Trophoblast cell (in vitro differentiated cells and primary cell): ENCODE results near the gene FCF1.

Experiments
- DNase-seq, 2 donors: peaks; one replicate each; pipeline ENCODE4 v3.0.0-alpha.2; 2016
- H2AFZ ChIP-seq: 2 replicates; pipeline ENCODE4 v1.6.1; 2013; ENCODE audit warnings: low read length, moderate library complexity, mild to moderate bottlenecking; ENCODE audit not compliant: insufficient read depth, poor library complexity
- H2AK5ac ChIP-seq: 2 replicates; pipeline ENCODE4 v1.6.1; 2013; ENCODE audit warnings: mild to moderate bottlenecking, low read length
- H2BK120ac ChIP-seq: 2 replicates; pipeline ENCODE4 v1.6.1; 2013; ENCODE audit warnings: low read length, mild to moderate bottlenecking, moderate library complexity; ENCODE audit not compliant: insufficient read depth, poor library complexity
- H2BK12ac ChIP-seq: 2 replicates; pipeline ENCODE4 v1.6.1; 2013; ENCODE audit warnings: mild to moderate bottlenecking, low read length, moderate library complexity
- H2BK5ac ChIP-seq: 2 replicates; pipeline ENCODE4 v1.6.1; 2013; ENCODE audit warnings: low read length, low read depth, moderate library complexity, mild to moderate bottlenecking; ENCODE audit not compliant: poor library complexity
- H3K14ac ChIP-seq: 2 replicates; pipeline ENCODE4 v1.6.1; 2013; ENCODE audit warnings: mild to moderate bottlenecking, low read length
- H3K18ac ChIP-seq: 2 replicates; pipeline ENCODE4 v1.6.1; 2013; ENCODE audit warnings: mild to moderate bottlenecking, low read length
- H3K23ac ChIP-seq: 2 replicates; pipeline ENCODE4 v1.6.1; 2013; ENCODE audit warnings: low read length
- H3K27ac ChIP-seq: 2 replicates; pipeline ENCODE4 v1.5.1; 2013; ENCODE audit warnings: low read depth, mild to moderate bottlenecking, inconsistent platforms, low read length, moderate library complexity
- H3K27me3 ChIP-seq: 2 replicates; pipeline ENCODE4 v1.6.1; 2013; ENCODE audit warnings: inconsistent platforms, mild to moderate bottlenecking, low read length, moderate library complexity; ENCODE audit not compliant: insufficient read depth
- H3K36me3 ChIP-seq, 2 experiments: 1 replicate in 1 of 2; 2 replicates in 1 of 2; pipeline ENCODE4 v1.6.1; 2013; ENCODE audit warnings: low read length in 2 of 2, mild to moderate bottlenecking in 2 of 2, moderate library complexity in 1 of 2; ENCODE audit not compliant: insufficient read depth in 2 of 2, control insufficient read depth in 1 of 2
- H3K4ac ChIP-seq: 2 replicates; pipeline ENCODE4 v1.6.1; 2013; ENCODE audit warnings: low read depth, mild to moderate bottlenecking, low read length, moderate library complexity
- H3K4me1 ChIP-seq, 2 experiments: 1 replicate in 1 of 2; 2 replicates in 1 of 2; pipeline ENCODE4 v1.6.1; 2013; ENCODE audit warnings: low read length in 2 of 2, mild to moderate bottlenecking in 2 of 2, moderate library complexity in 1 of 2; ENCODE audit not compliant: insufficient read depth in 2 of 2, control insufficient read depth in 1 of 2
- H3K4me2 ChIP-seq: 2 replicates; pipeline ENCODE4 v1.6.1; 2013; ENCODE audit warnings: inconsistent platforms, mild to moderate bottlenecking, low read length, moderate library complexity
- H3K4me3 ChIP-seq: 2 replicates; pipeline ENCODE4 v1.5.1; 2013; ENCODE audit warnings: mild to moderate bottlenecking, low read depth, low read length, inconsistent platforms
- H3K79me1 ChIP-seq: one replicate; pipeline ENCODE4 v1.6.1; 2013; ENCODE audit warnings: low read length
- H3K79me2 ChIP-seq: 2 replicates; pipeline ENCODE4 v1.6.1; 2013; ENCODE audit warnings: low read length, mild to moderate bottlenecking; ENCODE audit not compliant: control insufficient read depth, insufficient read depth, poor library complexity
- H3K9ac ChIP-seq: 2 replicates; pipeline ENCODE4 v1.6.1; 2013; ENCODE audit warnings: mild to moderate bottlenecking, low read length
- H3K9me3 ChIP-seq: 2 replicates; pipeline ENCODE4 v1.6.1; 2013; ENCODE audit warnings: low read depth, mild to moderate bottlenecking, control low read depth, inconsistent platforms, low read length; ENCODE audit not compliant: insufficient read depth
- H4K12ac ChIP-seq: 2 replicates; pipeline ENCODE4 v1.6.1; 2013; ENCODE audit warnings: low read depth, mild to moderate bottlenecking, low read length, moderate library complexity
- H4K8ac ChIP-seq: 2 replicates; pipeline ENCODE4 v1.6.1; 2013; ENCODE audit warnings: low read depth, mild to moderate bottlenecking, low read length, moderate library complexity
- H4K91ac ChIP-seq: one replicate; pipeline ENCODE4 v1.6.1; 2013; ENCODE audit warnings: low read depth, mild to moderate bottlenecking, low read length, moderate library complexity
- WGBS: extraction: QIAGEN DNeasy Blood & Tissue Kit; methylation state at CpG from one replicate; pipeline ENCODE4 v1.1.7; 2013; ENCODE audit warnings: missing lambda C conversion rate; ENCODE audit not compliant: insufficient read length, insufficient coverage; ENCODE audit errors: extremely low coverage; 5-methylcytosine and 5-hydroxymethylcytosine counted together

FCF1 gene

GRCh38 chr14:74697976-74698375 lies 15.0 kb upstream of the FCF1 start:
- H3K4me2 ChIP-seq: no peak overlapping the region
- peaks cover 2% of the 10 kb centered on the region for H3K79me2 ChIP-seq
- H3K79me1 ChIP-seq: no peaks in the 10 kb centered on the region
- H2AK5ac ChIP-seq: no peak overlapping the region
- H4K8ac ChIP-seq: no peak overlapping the region
- no peak for DNase-seq
- no peak overlapping the region for H2BK12ac ChIP-seq
- no peak overlapping the region for H2BK5ac ChIP-seq
- no CpG with 5 or more reads among the region's 2 CpGs for WGBS
- no peak overlapping the region for H3K14ac ChIP-seq
- no peak overlapping the region for H2AFZ ChIP-seq
- peaks cover 6% of the 10 kb centered on the region for H3K9me3 ChIP-seq
- H3K4ac ChIP-seq: no peak overlapping the region
- H3K27me3 ChIP-seq: no peaks in the 10 kb centered on the region
- H4K91ac ChIP-seq: no peak overlapping the region
- no peak overlapping the region for H3K27ac ChIP-seq
- no peak overlapping the region for H3K23ac ChIP-seq
- no peak overlapping the region for H3K9ac ChIP-seq
- no peak overlapping the region for H4K12ac ChIP-seq
- H3K18ac ChIP-seq: no peak overlapping the region
- no peak overlapping the region for H3K4me3 ChIP-seq
- no peaks in the 10 kb centered on the region for H3K4me1 ChIP-seq
- no peak overlapping the region for H2BK120ac ChIP-seq
- H3K36me3 ChIP-seq: peaks cover 2 to 3% of the 10 kb centered on the region in 2 experiments

GRCh38 chr14:74698465-74698864 lies 14.5 kb upstream of the FCF1 start:
- H3K9me3 ChIP-seq: peaks cover 6% of the 10 kb centered on the region
- no peak overlapping the region for H3K4me2 ChIP-seq
- H3K4ac ChIP-seq: no peak overlapping the region
- peaks cover 2 to 3% of the 10 kb centered on the region in 2 experiments for H3K36me3 ChIP-seq
- no peak overlapping the region for H3K14ac ChIP-seq
- H3K4me3 ChIP-seq: no peak overlapping the region
- no peak overlapping the region for H2BK12ac ChIP-seq
- no peak overlapping the region for H3K9ac ChIP-seq
- H3K27ac ChIP-seq: no peak overlapping the region
- H2BK120ac ChIP-seq: no peak overlapping the region
- no peak overlapping the region for H4K91ac ChIP-seq
- H2AFZ ChIP-seq: no peak overlapping the region
- H3K27me3 ChIP-seq: no peaks in the 10 kb centered on the region
- H3K79me1 ChIP-seq: no peaks in the 10 kb centered on the region
- no peak overlapping the region for H2AK5ac ChIP-seq
- no peaks in the 10 kb centered on the region for H3K4me1 ChIP-seq
- H3K23ac ChIP-seq: no peak overlapping the region
- no peak overlapping the region for H3K18ac ChIP-seq
- no peak overlapping the region for H2BK5ac ChIP-seq
- WGBS: no CpG with 5 or more reads among the region's 4 CpGs
- no peak overlapping the region for H4K8ac ChIP-seq
- H4K12ac ChIP-seq: no peak overlapping the region
- H3K79me2 ChIP-seq: peaks cover 2% of the 10 kb centered on the region
- DNase-seq: peak in 1 of 2 donors; percentile 5

- Histone ChIP-seq H2AK5ac (no peak overlapping the region), H2AFZ (no peak overlapping the region)
Observed at GRCh38 chr14:74702293-74702692, 10.7 kb upstream of the FCF1 start.

GRCh38 chr14:74703043-74703442 lies 9.9 kb upstream of the FCF1 start:
- H3K79me2 ChIP-seq: peaks cover 2% of the 10 kb centered on the region
- no peaks in the 10 kb centered on the region for H3K79me1 ChIP-seq
- H2BK5ac ChIP-seq: no peak overlapping the region
- H2BK12ac ChIP-seq: no peak overlapping the region
- no peak overlapping the region for H3K4me3 ChIP-seq
- no peaks in the 10 kb centered on the region for H3K27me3 ChIP-seq
- no peak overlapping the region for H3K4ac ChIP-seq
- no peak overlapping the region for H3K9ac ChIP-seq
- H3K23ac ChIP-seq: no peak overlapping the region
- H2AK5ac ChIP-seq: no peak overlapping the region
- DNase-seq: no peak
- no CpG with 5 or more reads among the region's 3 CpGs for WGBS
- no peak overlapping the region for H3K4me2 ChIP-seq
- no peaks in the 10 kb centered on the region for H3K4me1 ChIP-seq
- no peak overlapping the region for H3K14ac ChIP-seq
- H3K9me3 ChIP-seq: peaks cover 6% of the 10 kb centered on the region
- no peak overlapping the region for H4K8ac ChIP-seq
- H3K27ac ChIP-seq: no peak overlapping the region
- H4K91ac ChIP-seq: no peak overlapping the region
- no peak overlapping the region for H4K12ac ChIP-seq
- peaks cover 2% of the 10 kb centered on the region in 2 experiments for H3K36me3 ChIP-seq
- H2AFZ ChIP-seq: no peak overlapping the region
- H3K18ac ChIP-seq: no peak overlapping the region
- H2BK120ac ChIP-seq: no peak overlapping the region

More at GRCh38 chr14:74702293-74702692, 10.7 kb upstream of the FCF1 start:
- Histone ChIP-seq H3K23ac (no peak overlapping the region), H3K4ac (peak overlapping the region; percentile 57), H2BK5ac (no peak overlapping the region), H3K9me3 (peaks cover 6% of the 10 kb centered on the region), H3K14ac (no peak overlapping the region), H3K27ac (no peak overlapping the region), H3K36me3 (peaks cover 2% of the 10 kb centered on the region in 2 experiments), H4K12ac (no peak overlapping the region), H3K4me3 (peak overlapping the region; percentile 51), H3K79me1 (no peaks in the 10 kb centered on the region), H3K18ac (no peak overlapping the region), H2BK12ac (no peak overlapping the region), H3K4me2 (no peak overlapping the region), H3K4me1 (no peaks in the 10 kb centered on the region), H2BK120ac (no peak overlapping the region), H4K8ac (no peak overlapping the region), H4K91ac (no peak overlapping the region), H3K79me2 (peaks cover 2% of the 10 kb centered on the region), H3K9ac (no peak overlapping the region), H3K27me3 (no peaks in the 10 kb centered on the region)
- WGBS: no CpG with 5 or more reads among the region's 2 CpGs
- DNase-seq: no peak
